Vagina (tissue), 2 donors: ENCODE data around the gene IL11.

Experiments used
- POLR2A ChIP-seq, 2 donors: fragments of 450-650 bp; IDR thresholded peaks; one replicate each; pipeline ENCODE4 v1.6.1; 2017; ENCODE audit warnings: antibody characterized with exemption in 2 of 2, mild to moderate bottlenecking in 2 of 2, moderate library complexity in 2 of 2
- TF ChIP-seq, protein P1 (sequence below), 3 experiments: fragments of 450-650 bp in 2 of 3; fragments of 200-600 bp in 1 of 3; sonication (generic) in 1 of 3; IDR thresholded peaks; one replicate each; pipeline ENCODE4 v1.5.1; 2017 to 2019; ENCODE audit warnings: antibody characterized with exemption in 3 of 3, mild to moderate bottlenecking in 2 of 3, moderate library complexity in 2 of 3

DNA sequence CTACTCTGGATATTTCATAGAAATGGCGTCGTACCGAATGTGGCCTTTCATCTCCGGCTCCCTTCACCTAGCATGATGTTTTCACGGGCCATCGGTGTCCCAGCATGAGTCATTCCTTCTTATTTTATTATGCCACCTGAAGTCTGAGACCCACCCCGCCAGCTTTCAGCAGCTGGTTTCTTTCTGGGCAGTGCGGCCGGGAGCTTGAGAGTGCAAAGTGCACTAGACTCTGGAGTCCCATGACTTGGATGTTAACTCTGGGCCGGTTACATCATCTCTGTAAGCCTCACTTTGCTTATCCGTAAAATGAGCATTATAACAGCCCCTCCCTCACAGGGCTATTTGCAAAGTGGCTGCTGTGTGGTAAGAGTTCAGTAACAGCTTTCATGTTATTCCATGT, 36.4 kb downstream of the IL11 start:
- TF ChIP-seq POLR2A (IDR thresholded peaks at IDR 0.05), result no peak
- TF ChIP-seq, protein P1, sequence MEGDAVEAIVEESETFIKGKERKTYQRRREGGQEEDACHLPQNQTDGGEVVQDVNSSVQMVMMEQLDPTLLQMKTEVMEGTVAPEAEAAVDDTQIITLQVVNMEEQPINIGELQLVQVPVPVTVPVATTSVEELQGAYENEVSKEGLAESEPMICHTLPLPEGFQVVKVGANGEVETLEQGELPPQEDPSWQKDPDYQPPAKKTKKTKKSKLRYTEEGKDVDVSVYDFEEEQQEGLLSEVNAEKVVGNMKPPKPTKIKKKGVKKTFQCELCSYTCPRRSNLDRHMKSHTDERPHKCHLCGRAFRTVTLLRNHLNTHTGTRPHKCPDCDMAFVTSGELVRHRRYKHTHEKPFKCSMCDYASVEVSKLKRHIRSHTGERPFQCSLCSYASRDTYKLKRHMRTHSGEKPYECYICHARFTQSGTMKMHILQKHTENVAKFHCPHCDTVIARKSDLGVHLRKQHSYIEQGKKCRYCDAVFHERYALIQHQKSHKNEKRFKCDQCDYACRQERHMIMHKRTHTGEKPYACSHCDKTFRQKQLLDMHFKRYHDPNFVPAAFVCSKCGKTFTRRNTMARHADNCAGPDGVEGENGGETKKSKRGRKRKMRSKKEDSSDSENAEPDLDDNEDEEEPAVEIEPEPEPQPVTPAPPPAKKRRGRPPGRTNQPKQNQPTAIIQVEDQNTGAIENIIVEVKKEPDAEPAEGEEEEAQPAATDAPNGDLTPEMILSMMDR (IDR thresholded peaks at IDR 0.05), result no peak
